ENCODE measurements around the gene GPRC5A.

Gene GPRC5A

DNA sequence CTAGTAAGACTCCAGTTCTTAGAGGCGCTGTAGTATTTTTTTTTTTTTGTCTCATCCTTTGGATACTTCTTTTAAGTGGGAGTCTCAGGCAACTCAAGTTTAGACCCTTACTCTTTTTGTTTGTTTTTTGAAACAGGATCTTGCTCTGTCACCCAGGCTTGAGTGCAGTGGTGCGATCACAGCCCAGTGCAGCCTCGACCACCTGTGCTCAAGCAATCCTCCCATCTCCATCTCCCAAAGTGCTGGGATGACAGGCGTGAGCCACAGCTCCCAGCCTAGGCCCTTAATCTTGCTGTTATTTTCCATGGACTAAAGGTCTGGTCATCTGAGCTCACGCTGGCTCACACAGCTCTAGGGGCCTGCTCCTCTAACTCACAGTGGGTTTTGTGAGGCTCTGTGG, 21.3 kb downstream of the GPRC5A start:
- DNase-seq, result no peak

DNA sequence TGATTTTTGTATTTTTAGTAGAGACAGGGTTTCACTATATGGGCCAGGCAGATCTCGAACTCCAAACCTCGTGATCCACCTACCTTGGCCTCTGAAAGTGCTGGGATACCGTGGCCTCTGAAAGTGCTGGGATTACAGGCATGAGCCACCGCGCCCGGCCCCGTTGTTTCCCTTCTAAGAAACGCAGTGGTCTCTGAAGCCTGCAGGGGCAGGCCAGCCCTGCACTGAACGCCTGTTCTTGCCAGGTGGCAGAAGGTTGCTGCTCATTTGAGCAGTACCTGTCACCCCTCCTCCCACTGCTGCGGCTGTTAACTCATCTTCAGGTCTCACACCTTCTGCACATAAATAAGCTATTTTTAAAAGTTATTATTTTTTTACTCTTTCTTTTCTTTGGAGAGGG, 24.3 kb downstream of the GPRC5A start:
- DNase-seq, result no peak

DNA sequence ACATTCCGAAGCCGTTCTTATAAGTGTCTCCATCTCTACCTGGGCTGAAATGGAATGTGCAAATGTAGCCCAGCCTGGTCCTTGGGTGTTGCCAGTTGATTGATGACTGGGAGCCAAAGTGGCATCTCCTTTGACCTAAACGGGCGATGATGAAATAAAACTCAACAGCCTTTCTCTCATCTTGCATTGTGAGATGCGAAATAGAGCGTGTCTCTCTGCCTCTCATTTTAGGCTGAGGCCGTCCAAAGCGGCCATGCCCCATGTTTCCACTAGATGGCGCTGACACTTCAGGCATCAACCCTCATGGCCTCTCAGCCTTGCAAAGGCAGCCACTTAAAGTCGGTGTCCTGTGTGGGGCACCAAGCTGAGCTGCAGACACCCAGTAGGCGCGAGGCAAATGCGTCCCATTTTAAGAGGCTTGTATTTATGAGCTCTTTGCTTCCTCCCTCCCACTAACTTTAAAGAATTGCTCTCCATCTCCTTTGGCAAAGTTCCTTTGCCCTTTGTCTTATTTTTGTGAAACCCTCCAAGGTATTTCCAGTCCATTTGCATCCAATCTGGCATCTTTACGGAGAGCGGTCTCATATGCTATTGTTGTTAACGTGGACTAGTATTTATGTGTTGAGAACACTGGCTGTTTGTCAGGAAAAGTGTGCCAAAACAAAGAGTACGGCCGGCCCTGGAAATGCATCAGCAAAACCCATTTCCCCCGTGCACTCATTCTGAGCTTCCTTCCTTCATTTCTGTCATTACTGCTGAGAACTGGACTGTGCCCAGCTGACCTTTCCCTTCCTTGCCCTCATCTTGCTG, 25.0 kb downstream of the GPRC5A start:
- no peak for DNase-seq

DNA sequence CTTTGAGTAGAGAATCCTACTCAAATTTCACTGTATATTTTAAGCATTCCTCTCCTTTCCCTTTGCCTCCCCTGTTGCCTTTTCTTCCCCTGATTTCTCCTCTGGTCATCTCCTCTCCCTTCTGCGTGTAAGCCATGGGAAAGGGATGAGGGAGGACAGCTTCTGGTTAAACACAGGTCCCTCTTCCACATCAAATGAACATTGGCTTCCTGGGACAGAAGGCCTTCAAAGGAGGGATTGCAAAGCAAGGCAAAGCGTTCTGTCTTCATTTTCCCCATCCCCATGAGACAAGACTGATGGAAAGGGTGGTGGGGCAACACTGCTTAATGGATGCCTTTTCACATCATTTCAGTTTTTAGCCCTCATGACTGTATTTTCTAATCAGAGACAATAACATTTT, 26.2 kb downstream of the GPRC5A start:
- DNase-seq, result no peak

DNA sequence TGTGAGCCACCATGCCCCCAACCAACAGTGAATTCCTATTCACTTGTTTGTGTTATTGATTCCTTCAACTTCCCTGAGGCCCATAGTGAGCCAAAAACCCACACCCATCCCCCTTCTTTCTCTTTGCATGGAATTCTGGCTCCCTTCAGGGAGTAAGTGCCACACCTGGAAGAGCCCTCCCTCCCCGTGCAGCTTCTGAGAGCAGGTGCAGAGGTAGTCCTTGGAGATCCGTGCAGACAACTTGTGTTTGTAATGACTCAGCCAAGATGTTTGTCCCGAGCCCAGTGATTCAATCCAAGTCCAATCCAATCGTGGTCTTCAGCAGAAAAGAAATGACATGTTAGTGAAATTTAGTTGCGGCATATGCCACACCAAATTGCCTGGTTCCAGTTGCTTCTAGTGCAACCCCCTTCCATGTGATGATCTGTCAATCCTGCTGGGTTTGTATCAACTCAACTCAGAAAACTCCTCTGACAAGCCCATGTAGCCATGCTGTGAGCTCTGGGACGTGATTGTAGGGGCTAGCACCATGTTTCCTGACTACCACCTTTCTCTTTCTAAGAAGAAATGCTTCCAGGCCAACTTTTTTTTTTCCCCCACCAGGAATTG, 27.5 kb downstream of the GPRC5A start:
- no peak for DNase-seq

DNA sequence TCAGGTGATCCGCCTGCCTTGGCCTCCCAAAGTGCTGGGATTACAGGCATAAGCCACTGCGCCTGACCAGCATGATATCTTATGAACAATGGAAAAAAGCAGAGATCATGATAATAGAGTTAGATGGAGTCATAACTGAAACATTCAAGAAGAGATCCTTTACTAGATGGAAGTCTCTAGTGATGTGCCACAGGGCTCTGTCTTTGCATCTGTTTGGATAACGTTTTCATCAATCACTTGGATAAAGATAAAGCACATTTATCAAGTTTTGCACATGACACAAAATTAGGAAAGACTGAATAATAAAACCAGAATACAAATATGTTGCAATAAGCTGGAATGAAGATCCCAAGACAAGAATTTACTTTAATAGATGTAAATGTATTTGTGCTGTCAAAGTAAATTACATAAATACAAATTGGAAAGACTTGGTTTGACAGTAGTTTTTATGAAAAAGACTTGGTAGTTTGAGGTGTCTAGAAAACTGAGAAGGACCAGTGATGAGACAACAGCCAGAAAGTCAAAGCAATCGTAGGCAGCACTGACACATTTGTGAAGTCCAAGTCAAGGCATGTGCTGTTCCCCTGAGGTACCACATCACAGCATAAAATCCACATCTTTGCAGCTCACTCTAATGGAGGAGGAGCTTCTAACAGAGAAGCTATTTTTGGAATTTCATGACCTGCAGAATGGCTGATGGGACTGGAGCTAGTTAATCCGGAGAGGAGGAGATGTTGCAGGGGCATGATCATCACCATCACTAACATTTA, 28.5 kb downstream of the GPRC5A start:
- no peak for DNase-seq

DNA sequence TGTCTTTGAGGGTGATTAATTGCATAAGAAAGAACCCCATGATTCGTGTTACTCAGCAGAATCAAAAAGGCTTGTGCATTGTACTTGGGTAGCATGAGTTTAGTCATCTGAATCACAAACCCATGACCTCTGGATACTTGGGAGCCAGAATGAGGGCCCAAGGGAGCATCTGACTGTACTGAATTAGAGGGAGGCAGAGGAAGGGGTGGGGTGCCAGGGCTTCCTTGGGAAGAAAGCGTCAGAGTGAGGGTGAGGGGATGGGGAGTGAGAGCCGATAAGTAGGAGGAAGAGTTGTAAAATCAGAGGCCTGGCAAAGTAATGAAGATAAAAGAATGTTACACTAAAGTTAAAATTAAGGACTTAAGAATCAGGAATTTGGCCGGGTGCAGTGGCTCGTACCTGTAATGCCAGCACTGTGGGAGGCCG, 30.8 kb downstream of the GPRC5A start:
- DNase-seq, result no peak

DNA sequence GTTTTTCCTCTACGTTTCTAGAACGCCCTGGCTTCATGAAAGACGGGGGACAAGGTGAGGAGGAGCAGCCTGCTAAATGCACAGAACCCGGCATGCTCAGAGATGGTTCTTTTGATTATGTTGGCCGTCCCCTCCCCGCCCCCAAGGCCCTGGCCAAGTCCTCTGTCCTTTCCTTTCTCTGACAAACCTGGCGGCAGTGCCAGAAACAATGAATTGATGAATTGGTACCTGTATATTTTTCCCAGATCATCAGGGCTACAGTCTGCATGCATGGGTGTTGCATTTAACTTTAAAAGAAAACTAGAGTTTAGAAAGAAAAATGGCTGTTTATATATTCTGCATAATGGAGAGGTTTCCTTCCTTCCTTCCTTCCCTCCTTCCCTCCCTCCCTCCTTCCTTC, 31.6 kb downstream of the GPRC5A start:
- no peak for DNase-seq

DNA sequence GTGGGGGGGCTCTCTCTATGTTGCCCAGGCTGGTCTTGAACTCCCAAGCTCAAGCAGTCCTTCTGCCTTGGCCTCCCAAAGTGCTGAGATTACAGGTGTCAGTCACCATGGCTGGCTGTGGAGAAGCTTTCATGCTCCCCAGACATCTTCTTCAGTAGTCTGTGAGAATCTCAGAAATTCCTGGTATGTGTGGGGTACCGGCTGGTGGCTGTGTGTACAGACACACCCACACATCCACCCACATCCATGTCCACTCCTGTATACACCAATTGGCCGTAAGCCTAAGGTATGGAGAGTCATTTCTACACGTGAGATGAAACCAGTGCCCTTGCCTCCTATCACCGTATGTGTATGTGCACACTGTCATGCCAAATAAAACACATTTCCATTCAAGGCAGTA, 32.8 kb downstream of the GPRC5A start:
- no peak for DNase-seq

DNA sequence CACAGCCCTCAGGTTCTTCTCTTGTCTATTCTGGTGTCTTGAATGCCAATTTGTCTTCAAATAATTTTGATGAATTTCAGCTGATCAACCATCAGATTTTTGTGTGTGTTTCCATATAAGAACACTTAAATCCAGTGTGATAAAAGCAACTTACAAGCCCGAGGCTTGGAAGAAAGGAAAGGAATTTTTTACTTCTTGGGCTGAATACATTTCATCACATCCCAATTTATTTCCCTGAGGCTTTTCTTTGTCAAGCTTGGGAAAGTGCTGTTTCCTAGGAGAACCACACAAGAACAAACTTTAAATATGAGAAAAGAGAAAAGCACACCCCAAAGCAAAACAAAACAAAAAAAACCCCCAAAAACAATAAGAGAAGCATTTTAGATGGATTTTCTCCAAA, 34.0 kb downstream of the GPRC5A start:
- no peak for DNase-seq

DNA sequence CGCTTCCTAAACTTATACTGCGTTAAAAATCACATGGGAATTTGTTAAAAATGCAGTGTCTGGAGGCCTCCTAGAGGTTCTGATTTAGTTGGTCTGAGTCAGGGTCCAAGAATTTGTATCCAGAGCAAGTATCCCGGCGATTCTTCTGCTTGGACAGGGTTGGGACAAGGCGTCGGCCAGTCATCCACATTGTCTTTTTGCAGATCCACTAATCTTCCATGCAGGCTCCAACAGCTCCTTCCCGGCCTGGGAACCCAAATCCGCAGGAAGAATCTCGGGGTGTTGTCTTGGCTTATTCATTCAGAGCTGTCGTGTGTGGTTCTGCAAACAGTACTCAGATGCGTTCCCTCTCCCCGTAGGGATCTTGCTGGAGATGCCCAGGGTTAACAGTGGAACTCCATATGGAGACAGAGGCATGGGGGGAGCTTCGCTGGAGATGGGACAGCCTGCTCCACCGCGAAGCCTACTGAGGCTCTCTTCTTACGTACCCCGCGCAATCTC, 35.3 kb downstream of the GPRC5A start:
- DNase-seq, result no peak

DNA sequence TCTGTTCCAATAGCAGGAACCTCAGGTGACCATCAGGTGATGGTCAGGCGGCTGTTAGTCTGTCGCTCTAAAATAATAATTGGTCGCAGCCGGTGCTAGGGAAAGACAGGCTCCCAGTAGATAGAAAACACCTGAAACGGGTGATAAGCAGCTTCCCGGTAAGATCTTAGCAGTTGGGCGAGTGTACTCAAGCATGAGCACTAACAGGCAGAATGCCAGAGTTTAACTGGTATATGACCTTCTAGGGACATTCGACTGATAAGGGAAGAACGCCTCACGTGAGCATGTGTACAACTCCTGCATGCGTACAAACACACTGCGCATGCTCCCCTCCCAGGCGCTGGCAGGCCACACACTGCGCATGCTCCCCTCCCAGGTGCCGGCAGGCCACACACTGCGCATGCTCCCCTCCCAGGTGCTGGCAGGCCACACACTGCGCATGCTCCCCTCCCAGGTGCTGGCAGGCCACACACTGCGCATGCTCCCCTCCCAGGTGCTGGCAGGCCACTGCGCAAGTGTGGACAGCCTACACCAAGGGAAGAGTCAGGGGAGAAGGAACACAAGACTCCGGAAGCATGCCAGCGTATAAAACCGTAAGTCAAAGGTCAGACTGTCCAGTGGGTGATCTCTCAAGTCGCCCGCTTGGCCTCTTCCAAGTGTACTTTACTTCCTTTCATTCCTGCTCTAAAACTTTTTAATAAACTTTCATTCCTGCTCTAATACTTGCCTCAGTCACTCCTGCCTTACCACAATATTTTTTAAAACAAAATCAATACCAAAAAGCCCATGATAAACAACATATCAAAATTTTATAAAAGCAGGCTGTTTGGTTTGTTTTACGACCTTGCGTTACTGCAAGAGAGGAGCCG, 36.1 kb downstream of the GPRC5A start:
- DNase-seq, result no peak

DNA sequence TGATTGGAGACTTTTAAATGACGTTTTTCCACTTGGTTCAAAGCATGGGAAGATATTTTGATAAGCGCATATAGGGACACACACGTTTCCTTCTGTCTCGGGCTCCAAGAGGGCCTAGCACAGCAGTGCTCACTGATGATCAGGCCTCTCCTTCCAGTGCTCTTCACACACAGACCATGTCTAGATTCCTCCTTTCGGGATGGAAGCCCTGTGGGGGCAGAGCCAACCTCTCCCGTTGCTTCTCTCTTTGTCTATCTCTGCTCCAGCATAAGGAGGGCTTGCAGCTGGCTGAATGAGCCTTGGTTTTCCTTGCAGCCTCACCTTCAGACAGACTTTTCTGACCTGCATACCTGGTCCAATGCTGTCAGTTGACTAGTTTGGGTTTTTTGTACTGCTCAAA, 38.3 kb downstream of the GPRC5A start:
- DNase-seq, result no peak

DNA sequence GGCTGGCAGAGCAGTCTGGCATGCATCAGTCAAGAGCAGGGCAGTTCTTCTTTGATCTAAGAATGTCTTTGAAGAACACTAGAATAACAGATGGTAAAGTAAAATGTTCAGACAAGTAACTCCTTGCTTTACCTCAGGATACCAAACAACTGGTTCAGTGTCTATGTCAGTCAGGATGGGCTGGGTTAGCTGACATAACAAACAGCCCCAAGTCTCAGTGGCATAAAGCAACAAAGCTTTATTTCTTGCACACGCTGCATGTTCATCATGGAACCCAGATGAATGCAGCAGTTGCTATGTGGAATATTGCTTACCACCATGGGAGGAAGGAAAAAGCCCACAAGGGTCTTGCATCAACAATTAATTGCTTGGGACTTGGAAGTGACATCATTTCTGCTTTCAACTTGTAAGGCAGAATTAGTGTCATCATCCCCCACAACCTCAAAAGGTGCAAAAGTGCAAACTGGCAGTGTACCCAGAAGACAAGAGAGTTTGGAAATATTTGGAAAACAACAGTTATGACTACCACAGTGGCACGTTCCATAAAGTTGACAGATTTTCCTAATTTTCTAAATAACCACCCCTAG, 39.4 kb downstream of the GPRC5A start:
- DNase-seq, result no peak

DNA sequence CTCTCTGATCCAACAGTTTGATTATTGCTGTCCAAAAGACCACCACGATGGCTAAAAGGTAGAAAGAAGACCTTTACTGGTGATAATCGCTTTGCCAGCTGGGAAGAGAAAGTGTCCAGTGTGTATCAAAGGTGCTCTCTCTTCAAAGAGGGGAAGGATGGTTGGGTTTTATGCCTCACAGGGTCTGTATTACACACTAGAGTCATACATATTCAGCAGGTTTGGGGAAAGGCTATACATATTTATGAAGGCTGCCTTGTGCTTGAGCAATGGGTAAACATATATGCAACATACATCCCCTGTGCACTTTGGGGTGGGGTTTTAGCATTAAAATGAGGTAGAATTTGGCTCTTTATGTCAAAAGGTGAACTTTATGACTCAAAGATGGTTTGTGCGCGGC, 42.4 kb downstream of the GPRC5A start:
- no peak for DNase-seq

DNA sequence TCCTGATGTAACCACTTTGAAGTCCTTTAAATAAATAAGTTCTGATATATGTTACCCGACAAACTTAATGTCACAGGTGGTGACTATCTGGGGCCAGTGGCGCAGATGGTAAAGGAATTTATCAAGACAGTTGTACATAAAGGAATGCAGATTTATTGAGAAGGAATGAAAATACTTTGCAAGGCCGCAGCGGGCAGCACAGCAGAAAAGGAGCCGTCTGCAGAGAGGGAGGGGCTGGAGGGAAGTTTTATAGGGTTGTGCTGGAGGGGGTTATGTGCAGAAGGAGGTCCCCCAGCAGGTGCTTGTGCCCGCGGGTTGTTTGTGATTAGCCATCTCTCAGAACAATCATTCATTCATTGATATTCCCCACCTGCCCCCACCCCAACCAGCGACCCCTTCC, 43.2 kb downstream of the GPRC5A start:
- no peak for DNase-seq

DNA sequence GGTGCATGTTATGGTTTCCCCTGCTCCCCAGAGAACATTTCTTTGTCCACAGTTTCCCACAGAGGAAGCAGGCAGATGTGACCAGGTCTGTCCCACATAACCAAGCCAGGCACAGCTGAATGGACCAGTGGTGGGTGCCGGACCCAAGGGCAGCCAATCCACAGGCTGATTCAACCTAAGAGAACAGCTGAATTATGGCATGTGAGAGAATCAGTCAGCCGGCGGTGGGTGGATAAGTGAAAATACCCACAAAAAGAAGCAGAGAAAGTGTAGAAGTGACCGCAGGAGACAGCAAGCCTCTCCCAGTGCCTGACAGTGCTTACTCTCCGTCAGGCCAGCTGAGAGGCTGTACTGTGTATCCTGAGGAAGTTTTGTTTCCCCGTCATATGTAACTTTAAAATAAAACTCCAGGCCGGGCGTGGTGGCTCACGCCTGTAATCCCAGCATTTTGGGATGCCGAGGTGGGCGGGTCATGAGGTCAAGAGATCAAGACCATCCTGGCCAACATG, 45.7 kb downstream of the GPRC5A start:
- no peak for DNase-seq

DNA sequence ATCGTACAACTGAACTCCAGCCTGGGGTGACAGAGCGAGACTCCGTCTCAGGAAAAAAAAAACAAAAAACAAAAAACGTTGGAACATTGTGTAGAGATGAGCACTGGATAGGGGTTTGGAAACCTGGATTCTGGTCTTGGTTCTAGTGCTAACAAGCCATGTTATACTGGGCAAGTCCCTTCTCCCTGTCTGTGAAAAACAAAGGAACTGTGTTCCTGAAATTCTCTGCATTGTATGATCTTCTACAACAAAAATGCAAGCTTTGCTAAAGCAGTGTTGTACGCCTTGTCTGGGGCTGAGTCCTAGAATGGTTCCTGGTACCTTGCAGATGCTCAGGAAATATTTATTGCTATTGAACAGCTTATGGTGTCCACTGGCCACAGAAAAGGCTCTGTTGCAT, 47.2 kb downstream of the GPRC5A start:
- DNase-seq, result no peak

DNA sequence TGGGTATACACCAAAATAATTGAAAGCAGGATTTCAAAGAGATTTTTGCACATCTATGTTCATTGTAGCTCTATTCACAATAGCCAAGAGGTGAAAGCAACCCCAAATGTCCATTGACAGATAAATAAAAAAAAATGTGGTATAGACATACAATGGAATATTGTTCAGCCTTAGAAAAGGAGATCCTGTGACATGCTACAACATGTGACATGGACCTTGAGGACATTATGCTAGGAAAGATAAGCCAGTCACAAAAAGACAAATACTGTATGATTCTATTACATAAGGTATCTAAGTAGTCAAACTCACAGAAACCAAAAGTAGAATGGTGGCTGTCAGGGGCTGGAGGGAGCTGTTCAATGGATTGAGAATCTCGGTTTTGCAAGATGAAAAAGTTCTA, 48.5 kb downstream of the GPRC5A start:
- no peak for DNase-seq

DNA sequence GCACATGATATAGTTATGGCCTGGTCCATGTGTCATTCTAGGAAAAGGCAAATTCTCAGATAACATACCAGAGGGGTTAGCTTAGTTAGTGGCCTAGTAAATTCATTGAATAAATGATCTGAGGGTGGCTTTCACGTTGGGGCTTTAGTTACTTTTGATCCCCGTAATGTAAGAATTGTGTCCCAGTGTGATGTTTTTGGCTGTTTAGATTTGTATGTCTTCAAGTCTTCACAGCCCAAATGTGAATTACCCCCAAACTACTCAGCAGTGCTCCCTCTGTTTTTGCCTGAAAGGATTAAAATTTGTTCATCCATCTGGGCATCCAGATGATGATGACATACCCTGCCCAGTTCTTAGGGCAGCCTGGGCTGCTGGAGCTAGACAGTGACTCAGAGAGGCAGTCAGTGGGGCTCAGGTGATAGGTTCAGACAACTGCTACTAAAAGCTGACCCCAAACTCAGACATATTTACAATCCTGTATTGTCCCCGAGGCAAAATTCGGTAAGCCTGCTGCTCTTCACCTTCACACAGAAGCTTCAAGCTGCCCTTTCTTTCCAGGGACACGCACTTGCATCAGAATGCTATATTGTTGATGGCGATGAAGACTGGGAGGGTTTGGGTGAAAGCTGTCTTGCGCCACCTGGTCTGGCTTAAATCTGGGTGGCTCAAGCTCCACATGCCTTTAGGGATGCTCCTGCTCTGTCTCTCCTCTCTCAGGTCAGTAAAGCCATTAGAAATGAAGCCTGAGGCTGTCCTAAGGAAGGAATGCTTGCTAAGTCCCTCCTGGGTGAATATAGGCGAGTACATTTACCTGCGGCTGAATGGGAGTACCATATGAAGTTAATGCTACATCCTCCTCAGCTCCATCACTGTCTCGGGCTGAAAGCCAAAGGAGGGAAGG, 50.3 kb downstream of the GPRC5A start:
- no peak for DNase-seq
